Keratinocyte (primary cell): Measurements from ENCODE around the gene ADGRA3. TPM values are rescaled to one million over a fixed set of nuclear protein-coding genes. Genes with fewer than 3 reads are reported as not detected.

ENCODE experiments used
- DNase-seq: peaks from one replicate; pipeline ENCODE4 v3.0.0-alpha.2; 2011; ENCODE audit warnings: low read depth, missing footprints, low spot score
- FAIRE-seq: peaks from 2 replicates; lab custom pipeline; 2011; peaks lifted over from hg19 to GRCh38; lab: Jason Lieb, UNC
- H2AFZ ChIP-seq: 2 replicates; pipeline ENCODE4 v1.6.0; 2012; ENCODE audit warnings: low read length, control low read depth, inconsistent platforms; ENCODE audit not compliant: control insufficient read depth
- H3K27ac ChIP-seq: 2 replicates; pipeline ENCODE4 v1.5.1; 2011; ENCODE audit warnings: low read length; ENCODE audit not compliant: control insufficient read depth, insufficient read depth
- H3K27me3 ChIP-seq: 3 replicates; pipeline ENCODE4 v1.6.0; 2011; ENCODE audit warnings: low read length; ENCODE audit not compliant: control insufficient read depth, insufficient read depth; ENCODE audit errors: extremely low read depth
- H3K36me3 ChIP-seq, 2 experiments: 2 replicates in 1 of 2; 3 replicates in 1 of 2; pipeline ENCODE4 v1.5.1; 2011; ENCODE audit warnings: low read length in 2 of 2, mild to moderate bottlenecking in 1 of 2; ENCODE audit not compliant: control insufficient read depth in 2 of 2, insufficient read depth in 2 of 2; ENCODE audit errors: extremely low read depth in 1 of 2
- H3K4me1 ChIP-seq: 3 replicates; pipeline ENCODE4 v1.5.1; 2011; ENCODE audit warnings: low read length; ENCODE audit not compliant: control insufficient read depth, insufficient read depth; ENCODE audit errors: extremely low read depth
- H3K4me2 ChIP-seq: 3 replicates; pipeline ENCODE4 v1.6.0; 2011; ENCODE audit warnings: low read depth, low read length; ENCODE audit not compliant: control insufficient read depth, insufficient read depth; ENCODE audit errors: extremely low read depth
- H3K4me3 ChIP-seq, 3 experiments: fragments of 200-600 bp in 1 of 3; sonication (generic) in 1 of 3; 2 replicates in 2 of 3; 3 replicates in 1 of 3; pipeline ENCODE4 v1.5.1; 2011 to 2016; ENCODE audit warnings: low read length in 3 of 3, mild to moderate bottlenecking in 3 of 3, control low read depth in 2 of 3, inconsistent platforms in 1 of 3, low read depth in 1 of 3, mixed read lengths in 1 of 3, mixed run types in 1 of 3, moderate library complexity in 1 of 3; ENCODE audit not compliant: control insufficient read depth in 2 of 3, insufficient read depth in 2 of 3; ENCODE audit errors: extremely low read depth in 1 of 3
- H3K79me2 ChIP-seq: 2 replicates; pipeline ENCODE4 v1.6.0; 2012; ENCODE audit warnings: low read length; ENCODE audit not compliant: control insufficient read depth, insufficient read depth
- H3K9ac ChIP-seq: 3 replicates; pipeline ENCODE4 v1.6.0; 2011; ENCODE audit warnings: low read length; ENCODE audit not compliant: control insufficient read depth, insufficient read depth; ENCODE audit errors: extremely low read depth
- H3K9me1 ChIP-seq: 3 replicates; pipeline ENCODE4 v1.6.0; 2011; ENCODE audit warnings: low read length; ENCODE audit not compliant: control insufficient read depth, insufficient read depth; ENCODE audit errors: extremely low read depth
- H3K9me3 ChIP-seq: 2 replicates; pipeline ENCODE4 v1.5.1; 2012; ENCODE audit warnings: low read depth, low read length; ENCODE audit not compliant: control insufficient read depth
- H4K20me1 ChIP-seq: 3 replicates; pipeline ENCODE4 v1.6.0; 2011; ENCODE audit warnings: low read length; ENCODE audit not compliant: control insufficient read depth, insufficient read depth; ENCODE audit errors: extremely low read depth
- EZH2 ChIP-seq: IDR thresholded peaks from one replicate; pipeline ENCODE4 v1.6.1; 2012; ENCODE audit warnings: inconsistent platforms, mild to moderate bottlenecking, low read length, moderate library complexity
- dilution Hi-C: fragments of 300-500 bp; cut with MboI; formaldehyde crosslinking; loops from one replicate; pipeline ENCODE4 v1.7.0; 2020; ENCODE audit warnings: low sequenced_read_pairs; ENCODE audit not compliant: extremely low pct_ligation_motif_present
- polyA plus RNA-seq, 5 experiments: library from polyadenylated mRNA; depleted of rRNA in 3 of 5; stranded (reverse) in 3 of 5; stranded (forward) in 1 of 5; unstranded in 1 of 5; fragments of >200 nt; gene quantifications; 1 replicate in 1 of 5; 2 replicates in 3 of 5; 3 replicates in 1 of 5; pipeline versions ENCODE4 v1.2.1 to v1.2.3, GENCODE V29; 2011 to 2012; ENCODE audit warnings: missing spikeins in 2 of 5, low read depth in 1 of 5, low replicate concordance in 1 of 5
- TF ChIP-seq, protein P1 (sequence below), 3 experiments: IDR thresholded peaks in 1 of 3; conservative IDR thresholded peaks in 1 of 3; optimal IDR thresholded peaks in 1 of 3; 2 replicates in 2 of 3; 3 replicates in 1 of 3; pipeline versions ENCODE3 to v1.5.1; 2011; ENCODE audit warnings: low read length in 3 of 3, mild to moderate bottlenecking in 3 of 3, moderate library complexity in 2 of 3, control low read depth in 1 of 3, inconsistent platforms in 1 of 3; ENCODE audit not compliant: insufficient read depth in 2 of 3; ENCODE audit errors: extremely low read depth in 1 of 3

ADGRA3 gene
- polyA plus RNA-seq, 1 donor (not counting 4 experiments of a cell fraction or from before 2014, with no cell fraction given) = 38.7 TPM

DNA sequence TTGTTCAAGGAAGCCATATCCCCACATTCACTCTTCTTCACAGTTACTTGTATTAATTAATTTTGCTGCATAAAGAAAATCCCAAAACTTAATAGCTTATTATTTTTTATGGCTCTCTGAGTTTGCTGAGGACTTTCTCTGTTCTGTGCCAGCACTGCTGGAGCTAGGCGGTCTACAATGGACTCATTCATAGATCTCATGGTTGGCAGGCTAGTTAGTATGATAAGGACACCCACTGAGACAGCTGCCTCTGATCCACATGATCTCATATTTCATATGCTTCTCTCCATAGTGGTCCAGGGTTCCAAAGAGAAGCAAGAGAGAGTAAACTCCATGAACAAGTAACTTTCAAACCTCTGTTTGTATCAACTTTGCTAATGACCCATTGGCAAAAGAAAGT lies 170.2 kb downstream of the ADGRA3 start:
- Histone ChIP-seq H4K20me1 (no peaks in the 10 kb centered on the region), H3K4me3 (no peak overlapping the region), H3K9ac (no peak overlapping the region), H2AFZ (no peak overlapping the region), H3K4me1 (no peaks in the 10 kb centered on the region), H3K79me2 (no peaks in the 10 kb centered on the region), H3K4me2 (no peak overlapping the region), H3K36me3 (no peaks in the 10 kb centered on the region), H3K27me3 (no peaks in the 10 kb centered on the region), H3K9me3 (no peaks in the 10 kb centered on the region), H3K27ac (no peak overlapping the region), H3K9me1 (no peaks in the 10 kb centered on the region)
- no peak for TF ChIP-seq EZH2
- TF ChIP-seq, protein P1, sequence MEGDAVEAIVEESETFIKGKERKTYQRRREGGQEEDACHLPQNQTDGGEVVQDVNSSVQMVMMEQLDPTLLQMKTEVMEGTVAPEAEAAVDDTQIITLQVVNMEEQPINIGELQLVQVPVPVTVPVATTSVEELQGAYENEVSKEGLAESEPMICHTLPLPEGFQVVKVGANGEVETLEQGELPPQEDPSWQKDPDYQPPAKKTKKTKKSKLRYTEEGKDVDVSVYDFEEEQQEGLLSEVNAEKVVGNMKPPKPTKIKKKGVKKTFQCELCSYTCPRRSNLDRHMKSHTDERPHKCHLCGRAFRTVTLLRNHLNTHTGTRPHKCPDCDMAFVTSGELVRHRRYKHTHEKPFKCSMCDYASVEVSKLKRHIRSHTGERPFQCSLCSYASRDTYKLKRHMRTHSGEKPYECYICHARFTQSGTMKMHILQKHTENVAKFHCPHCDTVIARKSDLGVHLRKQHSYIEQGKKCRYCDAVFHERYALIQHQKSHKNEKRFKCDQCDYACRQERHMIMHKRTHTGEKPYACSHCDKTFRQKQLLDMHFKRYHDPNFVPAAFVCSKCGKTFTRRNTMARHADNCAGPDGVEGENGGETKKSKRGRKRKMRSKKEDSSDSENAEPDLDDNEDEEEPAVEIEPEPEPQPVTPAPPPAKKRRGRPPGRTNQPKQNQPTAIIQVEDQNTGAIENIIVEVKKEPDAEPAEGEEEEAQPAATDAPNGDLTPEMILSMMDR (optimal IDR thresholded peaks at IDR 0.05 in 1 of 3, IDR thresholded peaks at IDR 0.05 in 1 of 3, conservative IDR thresholded peaks at IDR 0.05 in 1 of 3; ENCODE audit: extremely low read depth in 1 of 3, insufficient read depth in 2 of 3, low read length in 3 of 3) = no peak
- no peak for FAIRE-seq
- dilution Hi-C loops = no loop called here
- no peak for DNase-seq

DNA sequence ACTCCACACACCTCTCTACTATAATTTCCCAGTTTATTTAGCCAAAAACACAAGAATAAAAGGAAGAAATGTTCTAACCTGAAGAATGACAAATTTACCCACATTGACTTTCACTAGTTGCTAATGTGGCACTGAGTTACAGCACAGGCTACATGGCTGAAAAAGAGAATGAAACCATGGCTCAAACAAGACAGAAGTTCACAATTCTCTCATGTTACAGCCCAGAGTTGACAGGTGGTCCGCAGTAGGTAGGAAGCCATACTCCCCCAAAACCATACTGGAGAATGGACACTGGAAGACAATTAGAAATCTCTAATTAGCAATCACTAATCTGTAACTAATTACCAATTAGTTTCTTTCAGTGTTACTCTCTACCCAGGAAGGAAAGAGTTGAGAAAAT lies 170.8 kb downstream of the ADGRA3 start:
- no peaks in the 10 kb centered on the region for H3K9me3 ChIP-seq
- H3K27me3 ChIP-seq = no peaks in the 10 kb centered on the region
- no peak overlapping the region for H2AFZ ChIP-seq
- no peak overlapping the region for H3K4me2 ChIP-seq
- H3K4me3 ChIP-seq = no peak overlapping the region
- no peaks in the 10 kb centered on the region for H4K20me1 ChIP-seq
- H3K4me1 ChIP-seq = no peaks in the 10 kb centered on the region
- TF ChIP-seq EZH2 = no peak
- TF ChIP-seq, protein P1 (optimal IDR thresholded peaks at IDR 0.05 in 1 of 3, IDR thresholded peaks at IDR 0.05 in 1 of 3, conservative IDR thresholded peaks at IDR 0.05 in 1 of 3; ENCODE audit: extremely low read depth in 1 of 3, insufficient read depth in 2 of 3, low read length in 3 of 3) = no peak
- H3K27ac ChIP-seq = no peak overlapping the region
- no peaks in the 10 kb centered on the region for H3K36me3 ChIP-seq
- no peaks in the 10 kb centered on the region for H3K9me1 ChIP-seq
- dilution Hi-C loops = no loop called here
- no peak for DNase-seq
- FAIRE-seq = no peak
- H3K79me2 ChIP-seq = no peaks in the 10 kb centered on the region
- no peak overlapping the region for H3K9ac ChIP-seq
